KG1 (cell line): ENCODE data around the gene IL1RAPL1.

Source experiments
- DNase-seq: peaks from one replicate; lab custom pipeline; 2025; lab: John Stamatoyannopoulos, UW

IL1RAPL1 gene

DNA sequence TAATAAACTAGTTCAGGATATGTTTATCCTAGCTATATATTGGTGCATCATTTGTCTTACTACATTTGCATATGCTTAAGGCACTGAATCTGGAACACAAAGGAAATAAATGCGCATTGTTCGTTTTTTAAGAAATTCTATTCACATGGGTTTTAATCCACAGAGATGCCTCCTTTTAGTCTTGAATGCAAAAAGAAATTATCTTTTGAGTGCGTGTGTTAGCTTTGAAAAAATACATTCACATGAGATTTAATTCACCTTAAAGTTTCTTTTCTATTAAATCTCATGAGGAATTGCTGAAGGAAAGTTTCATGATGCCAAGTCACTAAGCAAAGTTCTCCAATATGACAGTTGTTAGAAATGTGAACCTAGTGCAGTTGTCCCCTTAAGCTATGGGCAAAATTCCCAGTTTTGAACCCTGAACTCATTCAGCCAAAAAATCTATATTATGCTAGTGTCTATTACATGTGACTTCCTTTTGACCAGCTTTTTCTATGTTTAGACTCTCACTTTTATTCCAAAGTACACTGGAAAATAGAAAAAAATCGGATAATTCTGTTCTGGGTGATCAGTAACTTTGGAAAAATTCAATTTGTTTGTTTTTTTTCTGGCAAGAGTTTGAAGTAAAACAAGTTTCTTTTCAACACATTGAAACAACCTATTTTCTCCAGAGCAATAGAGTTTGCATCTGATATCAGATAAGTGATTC is 1201.9 kb downstream of the IL1RAPL1 start:
- no peak for DNase-seq

DNA sequence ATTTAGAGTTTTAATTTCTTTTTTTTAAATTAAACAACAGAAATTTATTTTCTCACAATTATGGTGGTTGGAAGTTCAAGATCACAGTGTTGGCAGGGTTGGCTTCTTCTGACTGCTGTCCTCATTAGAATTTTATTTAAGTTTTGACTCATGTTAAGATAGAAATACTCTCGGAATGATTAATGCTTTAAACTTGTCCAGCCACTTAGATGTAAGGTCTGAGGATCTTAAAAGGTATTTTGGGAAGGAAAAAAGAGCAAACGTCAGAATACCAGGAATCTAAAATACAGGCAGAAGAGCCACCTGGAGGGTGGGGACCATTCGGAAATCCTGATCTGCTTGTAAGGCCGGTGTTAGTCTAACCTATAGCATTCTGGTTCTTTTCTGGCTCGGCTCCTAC is 1205.1 kb downstream of the IL1RAPL1 start:
- DNase-seq = no peak

DNA sequence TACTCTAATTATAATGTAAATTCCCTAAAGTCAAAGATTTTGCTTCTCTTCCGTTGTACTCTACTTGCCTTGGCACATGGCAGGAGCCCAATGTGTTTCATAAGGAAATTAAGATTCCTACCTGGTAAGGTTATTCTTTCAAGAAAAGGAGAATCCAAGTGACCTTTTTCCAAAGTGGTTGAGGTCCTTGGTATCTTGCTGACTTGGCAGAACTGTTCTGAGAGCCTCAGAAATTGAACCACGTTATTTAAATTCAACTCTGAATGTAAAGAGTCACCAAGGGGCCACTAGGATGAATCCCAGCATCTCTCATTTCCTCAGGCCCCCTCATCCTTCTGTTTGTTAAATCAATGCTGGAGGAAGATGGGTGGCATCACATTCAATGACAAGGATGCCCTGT is 1209.9 kb downstream of the IL1RAPL1 start:
- no peak for DNase-seq

DNA sequence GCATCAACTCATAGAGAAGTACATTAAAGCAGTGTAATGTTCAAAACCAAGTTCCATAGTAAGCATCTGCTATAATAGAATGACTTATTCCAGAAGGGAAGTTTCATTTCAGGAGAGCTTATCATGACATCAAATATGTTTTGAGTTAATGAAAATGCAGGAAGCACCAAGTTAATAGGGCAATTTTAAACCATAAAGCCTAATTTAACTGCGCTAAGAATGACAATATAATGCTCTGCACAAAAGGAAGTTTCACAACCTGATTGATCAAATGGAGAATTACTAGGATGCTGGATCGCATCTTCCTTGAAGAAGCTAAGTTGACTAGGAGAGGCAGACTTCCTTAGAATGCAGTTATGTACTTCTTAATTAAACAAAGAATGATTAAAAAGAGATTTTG is 1211.2 kb downstream of the IL1RAPL1 start:
- no peak for DNase-seq

DNA sequence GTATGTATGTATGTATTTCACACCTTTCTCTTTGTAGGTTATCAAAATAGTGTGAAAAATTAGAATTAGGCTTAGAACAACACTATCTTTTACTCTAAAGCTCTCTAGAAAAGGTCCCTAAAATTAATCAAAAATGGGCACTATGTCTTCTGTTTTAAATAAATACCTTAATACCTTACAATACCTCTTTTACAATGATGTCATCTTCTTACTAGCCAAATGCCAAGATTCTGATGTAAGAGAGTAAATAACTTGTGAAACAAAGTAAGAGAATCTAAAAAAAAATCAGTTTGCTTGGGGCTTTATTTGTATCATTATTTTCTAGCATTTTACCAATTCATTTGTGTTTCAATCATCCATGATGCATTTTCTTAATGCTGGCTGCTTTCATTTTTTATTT is 1225.9 kb downstream of the IL1RAPL1 start:
- no peak for DNase-seq

- no peak for DNase-seq
Observed at GRCh38 chrX:29824176-29824906, 1237.1 kb downstream of the IL1RAPL1 start.

DNA sequence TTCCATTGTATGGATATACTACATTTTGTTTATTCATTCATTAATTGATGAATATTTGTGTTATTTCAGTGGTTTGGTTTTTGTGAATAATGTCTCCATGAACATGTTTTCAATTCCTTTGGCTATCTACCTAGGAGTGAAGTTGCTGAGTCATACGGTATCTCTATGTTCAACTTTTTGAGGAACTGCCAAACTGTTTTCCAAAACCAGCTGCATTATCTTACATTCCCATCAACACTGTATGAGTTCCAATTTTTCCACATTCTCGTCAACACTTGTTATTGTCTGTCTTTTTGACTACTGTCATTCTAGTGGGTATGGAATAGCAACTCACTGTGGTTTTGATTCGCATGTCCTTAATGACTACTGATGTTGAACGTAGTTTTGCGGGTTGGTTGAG is 1239.5 kb downstream of the IL1RAPL1 start:
- DNase-seq = no peak

DNA sequence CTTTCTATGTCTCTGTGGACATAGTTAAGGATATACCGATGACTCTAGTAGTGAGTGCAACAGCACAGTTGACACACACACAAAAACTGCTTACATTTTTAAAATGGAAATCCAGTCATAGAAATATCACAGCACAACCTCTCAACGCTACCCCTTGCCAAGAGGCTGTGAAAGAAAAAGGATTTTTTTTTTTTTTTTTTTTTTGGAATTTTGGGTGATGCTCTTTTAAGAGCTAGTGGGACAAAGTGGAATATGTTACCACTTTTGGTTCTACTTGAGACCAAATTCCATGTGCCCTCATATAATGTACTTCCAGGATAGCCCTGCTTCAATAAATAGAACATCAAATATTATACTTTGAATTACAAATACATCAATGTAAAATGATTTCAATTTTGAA is 1247.1 kb downstream of the IL1RAPL1 start:
- DNase-seq = no peak

DNA sequence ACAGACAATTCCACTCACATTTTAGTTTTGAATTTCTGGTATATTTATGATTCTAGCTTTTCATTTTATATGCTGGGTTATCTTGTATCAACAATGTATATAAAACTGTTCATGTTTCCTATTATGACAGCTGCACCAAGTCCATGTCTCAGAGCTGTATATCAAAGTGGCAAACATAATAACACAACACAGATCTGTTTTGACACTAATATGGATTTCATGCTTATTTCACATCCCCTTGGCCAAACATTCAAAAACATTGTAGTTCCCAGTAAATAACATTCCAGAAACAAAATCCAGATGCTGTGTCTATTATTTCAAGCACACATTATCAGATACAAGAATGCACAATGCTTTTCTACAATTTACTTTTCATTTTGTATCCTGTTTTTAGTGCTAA is 1247.5 kb downstream of the IL1RAPL1 start:
- DNase-seq = no peak

GRCh38 chrX:29841750-29842149 is 1254.5 kb downstream of the IL1RAPL1 start:
- DNase-seq = no peak

DNA sequence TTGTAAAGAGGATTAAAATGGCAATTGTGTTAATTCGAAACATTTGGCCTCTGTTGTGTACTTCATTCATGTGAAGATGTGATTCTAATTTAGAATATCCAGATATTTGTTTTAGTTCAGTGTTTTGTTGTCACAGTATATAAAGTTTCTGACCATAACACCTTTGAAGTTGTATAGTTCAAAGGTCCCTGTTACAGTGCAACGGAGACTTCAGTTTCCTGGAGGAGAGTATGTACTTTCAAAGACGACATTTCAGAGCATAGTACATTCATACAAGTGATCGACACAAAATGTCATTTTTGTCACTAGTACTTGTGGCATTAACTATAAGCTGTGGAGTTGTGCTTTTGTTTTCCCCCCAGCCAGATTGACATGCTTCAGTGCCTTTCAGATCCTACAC is 1255.3 kb downstream of the IL1RAPL1 start:
- no peak for DNase-seq

DNA sequence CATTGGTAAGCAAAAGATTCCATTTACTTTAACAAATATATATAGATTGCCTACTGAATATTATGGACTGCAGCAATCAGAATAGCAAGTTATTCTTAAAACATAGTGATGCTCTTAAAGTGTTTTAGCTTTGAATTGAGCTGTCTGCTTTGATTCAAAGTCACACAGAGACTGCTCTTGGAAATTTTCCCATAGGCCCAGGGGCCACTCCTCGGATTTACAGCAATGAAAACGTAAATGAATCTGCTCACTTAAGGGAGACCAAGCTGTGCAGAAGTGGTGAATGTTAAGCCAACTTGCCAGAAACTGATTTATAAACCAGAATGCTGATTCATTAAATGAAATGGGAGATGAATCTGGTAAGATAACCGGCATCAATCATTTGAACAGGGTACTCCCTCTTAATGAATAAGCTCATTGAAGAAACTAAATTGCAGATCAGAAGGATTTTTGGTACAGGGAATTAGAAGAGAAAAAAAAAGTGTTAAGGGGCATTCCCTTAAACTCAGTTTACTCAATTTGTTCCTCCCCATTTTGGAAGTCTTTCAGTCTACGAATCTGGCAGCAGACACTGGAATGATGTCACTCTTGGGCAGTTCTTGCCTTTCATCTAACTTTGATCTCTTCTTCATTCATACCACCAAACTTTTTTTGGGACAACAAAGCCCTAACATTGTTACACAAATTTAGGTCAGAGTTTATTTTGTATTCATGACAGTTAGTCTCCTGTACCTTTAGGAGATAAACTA is 1264.8 kb downstream of the IL1RAPL1 start:
- no peak for DNase-seq

DNA sequence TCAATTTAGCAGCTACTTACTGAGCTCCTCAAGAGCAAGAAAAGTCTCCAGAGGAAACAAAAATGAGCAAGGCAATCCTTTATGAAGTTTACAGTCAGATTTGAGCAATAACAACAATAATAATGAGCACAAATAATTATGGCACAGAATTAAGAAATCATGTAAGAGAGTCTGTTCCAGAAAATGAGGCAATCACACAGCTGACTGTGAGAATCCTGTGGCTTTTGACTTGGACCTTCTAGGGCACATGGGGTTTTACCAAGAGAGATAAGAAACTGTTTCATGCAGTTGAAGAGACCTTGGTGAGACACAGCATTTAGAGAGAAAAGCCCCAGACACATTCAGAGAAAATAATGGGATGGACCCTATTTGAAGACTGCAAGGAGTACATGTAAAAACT is 1265.5 kb downstream of the IL1RAPL1 start:
- DNase-seq = no peak

GRCh38 chrX:29858714-29859113 is 1271.5 kb downstream of the IL1RAPL1 start:
- no peak for DNase-seq

DNA sequence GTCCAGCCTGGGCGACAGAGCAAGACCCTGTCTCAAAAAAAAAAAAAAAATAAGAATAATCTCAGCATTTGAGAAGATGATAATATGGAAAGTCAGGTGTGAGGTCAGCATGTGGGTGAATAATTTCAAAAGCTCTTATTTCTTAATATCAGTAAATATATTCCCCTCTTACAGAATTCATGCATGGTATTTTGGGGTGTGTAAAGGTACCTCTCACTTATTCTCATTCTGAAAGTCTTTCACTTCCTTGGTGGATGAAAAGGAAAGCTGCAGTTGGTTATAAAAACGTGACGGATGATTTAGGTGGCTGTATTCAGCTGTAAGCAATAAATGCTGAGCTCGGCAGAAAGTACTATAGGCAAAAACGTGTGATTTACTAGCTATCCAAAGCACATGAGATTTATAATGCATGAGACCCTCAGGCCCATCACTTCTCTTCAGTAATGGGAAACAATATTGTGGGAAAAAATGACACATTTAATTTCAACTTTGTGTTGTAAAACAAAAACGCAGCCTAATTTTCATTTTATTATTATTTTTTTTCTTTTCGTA is 1275.0 kb downstream of the IL1RAPL1 start:
- DNase-seq = no peak

DNA sequence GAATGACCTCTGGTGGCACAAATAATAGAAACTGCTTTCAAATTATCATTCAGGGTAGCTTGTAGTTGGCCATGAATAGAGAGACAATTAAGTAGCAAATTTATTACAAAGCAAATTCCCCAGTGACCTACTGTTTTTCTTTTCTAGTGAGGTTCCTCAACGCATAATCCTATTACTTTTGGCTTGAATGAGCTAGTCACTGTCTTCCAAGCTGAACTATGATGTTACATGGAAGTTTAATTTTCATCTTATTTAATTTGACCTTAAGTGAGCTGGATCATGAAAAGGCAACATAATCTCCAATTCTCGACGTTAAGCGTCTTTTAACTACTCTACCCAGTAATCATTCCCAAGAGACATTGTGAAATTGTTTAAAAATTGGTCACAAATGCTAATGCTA is 1280.7 kb downstream of the IL1RAPL1 start:
- no peak for DNase-seq

- DNase-seq = no peak
Observed at GRCh38 chrX:29869837-29870236, 1282.6 kb downstream of the IL1RAPL1 start.

DNA sequence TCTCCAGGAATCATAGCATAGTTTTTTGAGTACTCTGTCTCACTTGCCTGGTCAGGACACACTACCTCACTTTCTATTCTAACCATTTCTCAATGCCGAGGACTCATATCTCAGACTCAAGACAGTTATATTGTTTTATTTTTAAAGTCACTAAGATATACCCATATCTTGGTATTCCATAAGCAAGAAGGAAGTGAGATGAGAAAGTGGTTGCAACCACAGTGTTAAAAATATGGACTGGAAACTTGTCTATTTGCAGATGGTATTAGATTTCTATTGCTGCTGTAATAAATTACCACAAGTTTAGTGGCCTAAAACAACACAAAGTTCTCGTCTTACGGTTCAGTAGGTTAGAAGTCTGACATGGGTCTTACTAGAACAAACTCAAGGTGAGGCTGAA is 1283.4 kb downstream of the IL1RAPL1 start:
- DNase-seq = no peak

GRCh38 chrX:29872831-29873230 is 1285.6 kb downstream of the IL1RAPL1 start:
- no peak for DNase-seq

GRCh38 chrX:29876733-29877132 is 1289.5 kb downstream of the IL1RAPL1 start:
- DNase-seq = no peak

DNA sequence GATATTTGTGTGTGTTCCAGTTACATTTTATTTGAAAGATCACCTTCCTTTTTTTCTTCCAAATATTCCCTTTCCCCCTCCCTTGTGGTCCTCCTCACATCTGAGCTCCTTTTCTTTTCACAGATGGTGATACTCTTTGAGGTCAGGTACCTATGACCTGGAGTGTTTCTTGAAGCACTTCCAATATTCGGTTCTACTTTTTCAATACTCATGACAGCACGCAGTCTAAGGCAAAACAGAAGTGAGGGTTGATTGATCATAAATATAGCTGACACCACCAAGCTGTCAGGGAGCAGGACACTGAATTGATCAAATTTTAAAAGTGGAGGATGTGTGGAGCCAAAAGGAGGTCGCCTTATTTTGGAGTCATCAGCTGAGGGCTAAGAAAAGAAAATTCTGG is 1293.7 kb downstream of the IL1RAPL1 start:
- no peak for DNase-seq

GRCh38 chrX:29890004-29890403 is 1302.8 kb downstream of the IL1RAPL1 start:
- DNase-seq = no peak
